ENCODE measurements around the gene KBTBD12.
"Not testable (repeated sequence)": the region's sequence is repeated elsewhere in the genome, so short reads cannot be mapped to it uniquely, and the experiment has no call there.

The KBTBD12 gene

GRCh38 chr3:127905556-127905955 is 9.5 kb upstream of the KBTBD12 start:
- DNase-seq (ENCODE audit: low spot score), result no peak

GRCh38 chr3:127906653-127907052 is 8.4 kb upstream of the KBTBD12 start:
- DNase-seq (ENCODE audit: low spot score), result not testable (repeated sequence)

- no peak for DNase-seq (ENCODE audit: low spot score)
Observed at GRCh38 chr3:127908202-127908601, 6.8 kb upstream of the KBTBD12 start.

- DNase-seq (ENCODE audit: low spot score), result no peak
Observed at GRCh38 chr3:127908951-127909350, 6.1 kb upstream of the KBTBD12 start.

GRCh38 chr3:127909646-127910045 is 5.4 kb upstream of the KBTBD12 start:
- no peak for DNase-seq (ENCODE audit: low spot score)

- no peak for DNase-seq (ENCODE audit: low spot score)
Observed at GRCh38 chr3:127911421-127911931, 3.6 kb upstream of the KBTBD12 start.

- DNase-seq (ENCODE audit: low spot score), result not testable (repeated sequence)
Observed at GRCh38 chr3:127913841-127914240, 1.2 kb upstream of the KBTBD12 start.

GRCh38 chr3:127914584-127914983 is 448 bp upstream of the KBTBD12 start:
- DNase-seq (ENCODE audit: low spot score), result no peak

GRCh38 chr3:127915937-127916493 is 983 bp downstream of the KBTBD12 start:
- DNase-seq (ENCODE audit: low spot score), result no peak

GRCh38 chr3:127920738-127921137 is 5.7 kb downstream of the KBTBD12 start:
- DNase-seq (ENCODE audit: low spot score), result no peak

GRCh38 chr3:127923611-127924010 is 8.6 kb downstream of the KBTBD12 start:
- no peak for DNase-seq (ENCODE audit: low spot score)

GRCh38 chr3:127925384-127925783 is 10.4 kb downstream of the KBTBD12 start:
- DNase-seq (ENCODE audit: low spot score), result no peak

- no peak for DNase-seq (ENCODE audit: low spot score)
Observed at GRCh38 chr3:127927829-127928604, 13.0 kb downstream of the KBTBD12 start.

GRCh38 chr3:127929818-127930413 is 14.9 kb downstream of the KBTBD12 start:
- DNase-seq (ENCODE audit: low spot score), result no peak

GRCh38 chr3:127933396-127933795 is 18.4 kb downstream of the KBTBD12 start:
- no peak for DNase-seq (ENCODE audit: low spot score)

- no peak for DNase-seq (ENCODE audit: low spot score)
Observed at GRCh38 chr3:127938800-127939199, 23.8 kb downstream of the KBTBD12 start.

- no peak for DNase-seq (ENCODE audit: low spot score)
Observed at GRCh38 chr3:127940116-127940515, 25.1 kb downstream of the KBTBD12 start.

GRCh38 chr3:127942613-127943012 is 27.6 kb downstream of the KBTBD12 start:
- no peak for DNase-seq (ENCODE audit: low spot score)

GRCh38 chr3:127948211-127948610 is 33.2 kb downstream of the KBTBD12 start:
- no peak for DNase-seq (ENCODE audit: low spot score)

GRCh38 chr3:127949446-127950055 is 34.5 kb downstream of the KBTBD12 start:
- DNase-seq (ENCODE audit: low spot score), result no peak

GRCh38 chr3:127951276-127951675 is 36.2 kb downstream of the KBTBD12 start:
- DNase-seq (ENCODE audit: low spot score), result no peak

GRCh38 chr3:127953091-127954035 is 38.3 kb downstream of the KBTBD12 start:
- DNase-seq (ENCODE audit: low spot score), result no peak
